ENCODE measurements around the gene PITPNM1. TPM values are rescaled to one million over a fixed set of nuclear protein-coding genes. Genes with fewer than 3 reads are reported as not detected.

The PITPNM1 gene
- total and polyA plus RNA-seq, 2 experiments from 2014 or later, result 9.1 to 57.1 TPM

GRCh38 chr11:67451658-67451976 is 53.5 kb downstream of the PITPNM1 start:
- peaks cover 14% of the 10 kb centered on the region for H3K27me3 Mint-ChIP-seq (ENCODE audit: insufficient read depth, low read depth, poor library complexity)

More at GRCh38 chr11:67451658-67451976, 53.5 kb downstream of the PITPNM1 start:
- Mint-ChIP-seq H3K4me1 (no peaks in the 10 kb centered on the region), H3K36me3 (ENCODE audit: low read depth) (no peaks in the 10 kb centered on the region), H3K27ac (no peak overlapping the region), H3K9me3 (no peaks in the 10 kb centered on the region), H3K4me3 (no peak overlapping the region)
- no peaks in the 10 kb centered on the region for H3K27me3 ChIP-seq (ENCODE audit: insufficient read depth)
- H3K4me2 ChIP-seq, result no peak overlapping the region
- no peak for ATAC-seq
- no peak for DNase-seq (ENCODE audit: low spot score)
- H3K4me3 ChIP-seq, result no peak overlapping the region
- TF ChIP-seq POLR2AphosphoS5 (IDR thresholded peaks at IDR 0.05; ENCODE audit: low read depth) (no peak), ZNF114 (CRISPR knock-in tag; IDR thresholded peaks at IDR 0.05) (no peak), STAT1 (IDR thresholded peaks at IDR 0.05; ENCODE audit: unreplicated experiment) (no peak), ZNF331 (CRISPR knock-in tag; IDR thresholded peaks at IDR 0.05; ENCODE audit: low read depth) (no peak), EZH2 (IDR thresholded peaks at IDR 0.05; ENCODE audit: low read depth, unreplicated experiment) (no peak), ZNF462 (CRISPR knock-in tag; IDR thresholded peaks at IDR 0.05) (no peak), REST (IDR thresholded peaks at IDR 0.05; ENCODE audit: unreplicated experiment) (no peak), NANOG (IDR thresholded peaks at IDR 0.05; ENCODE audit: borderline replicate concordance) (no peak), JUNB (IDR thresholded peaks at IDR 0.05; ENCODE audit: unreplicated experiment) (no peak), CTCF (conservative IDR thresholded peaks at IDR 0.05; ENCODE audit: low read depth in 2 of 2) (no peak), CREB1 (CRISPR knock-in tag; IDR thresholded peaks at IDR 0.05; ENCODE audit: low read depth) (no peak), ETS1 (IDR thresholded peaks at IDR 0.05) (no peak)
- H3K79me2 ChIP-seq (replicated peaks; ENCODE audit: insufficient read depth), result no peaks in the 10 kb centered on the region
- no peak overlapping the region for H2AFZ ChIP-seq
- H3K36me3 ChIP-seq (ENCODE audit: insufficient read depth), result no peaks in the 10 kb centered on the region
- H3K4me1 ChIP-seq (ENCODE audit: insufficient read depth), result no peaks in the 10 kb centered on the region
- no peaks in the 10 kb centered on the region for H3F3A ChIP-seq (replicated peaks; ENCODE audit: low read depth)
- H3K9me2 ChIP-seq (ENCODE audit: insufficient read depth), result no peaks in the 10 kb centered on the region
- H3K27ac ChIP-seq (ENCODE audit: low read depth), result no peak overlapping the region
- H4K20me1 ChIP-seq (replicated peaks; ENCODE audit: insufficient read depth), result no peaks in the 10 kb centered on the region
